HepG2 (cell line): ENCODE data around the gene SDCCAG8.

Experiments used
- CBFB ChIP-seq: sonication (generic); formaldehyde crosslinking; IDR thresholded peaks from 2 replicates; pipeline ENCODE4 v1.4.0; 2020; ENCODE audit warnings: missing genetic modification reagents
- GABPA ChIP-seq, 2 experiments: IDR thresholded peaks; 2 replicates each; pipeline ENCODE4 v1.6.1; 2011 to 2016; ENCODE audit warnings: low read depth in 2 of 2, low read length in 1 of 2, missing biosample characterization in 1 of 2, missing genetic modification characterization in 1 of 2
- GZF1 ChIP-seq: sonication (generic); formaldehyde crosslinking; IDR thresholded peaks from 2 replicates; pipeline ENCODE4 v1.5.1; 2020; ENCODE audit warnings: mild to moderate bottlenecking, missing genetic modification reagents
- MAFF ChIP-seq: IDR thresholded peaks from 2 replicates; pipeline ENCODE4 v1.6.1; 2011; ENCODE audit warnings: low read depth, low read length, improper control_type of control experiment
- RARG ChIP-seq: sonication (generic); formaldehyde crosslinking; IDR thresholded peaks from 2 replicates; pipeline ENCODE4 v1.4.0; 2020; ENCODE audit warnings: low read depth, mild to moderate bottlenecking, missing genetic modification reagents
- TF ChIP-seq, protein P1 (sequence below): sonication (generic); formaldehyde crosslinking; IDR thresholded peaks from 2 replicates; pipeline ENCODE4 v1.5.0; 2020; ENCODE audit warnings: mild to moderate bottlenecking, missing genetic modification reagents, moderate library complexity
- TF ChIP-seq, protein P2 (sequence below): IDR thresholded peaks from 2 replicates; pipeline ENCODE4 v1.6.1; 2016; ENCODE audit warnings: control low read depth

DNA sequence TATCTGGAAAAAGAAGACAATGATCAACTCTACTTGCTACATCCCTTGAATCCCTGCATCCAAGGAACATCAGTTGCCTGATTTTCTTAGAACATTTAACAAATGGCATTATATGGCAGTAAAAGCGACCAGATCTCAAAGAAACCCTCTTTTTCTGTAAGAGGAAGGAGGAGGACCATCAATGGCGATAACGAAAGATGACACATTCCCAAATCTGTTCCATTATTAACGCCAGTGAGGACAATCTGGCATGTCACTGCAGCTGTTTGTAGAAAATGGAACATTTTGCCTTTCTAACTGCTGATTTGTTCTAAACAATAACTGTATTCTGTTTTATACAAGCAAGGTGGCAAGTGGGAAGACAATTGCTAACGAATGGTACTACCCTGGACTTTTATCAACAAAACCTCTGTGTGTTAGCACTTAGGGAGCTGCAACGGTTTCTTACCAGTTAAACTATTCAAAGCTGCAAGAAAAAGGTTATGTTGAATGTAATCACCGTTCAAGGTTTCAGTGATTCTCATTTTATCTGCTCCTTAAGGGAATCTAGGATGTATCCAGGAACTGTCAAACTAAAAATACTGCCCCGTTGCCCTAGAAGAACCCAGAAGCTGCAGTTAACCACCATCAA is 251.9 kb downstream of the SDCCAG8 start:
- TF ChIP-seq MAFF (no peak), CBFB (CRISPR knock-in tag) (no peak), GZF1 (CRISPR knock-in tag) (no peak), RARG (CRISPR knock-in tag) (no peak), GABPA (IDR thresholded peaks at IDR 0.05; ENCODE audit: low read depth, low read length) (no peak), GABPA (CRISPR knock-in tag; IDR thresholded peaks at IDR 0.05; ENCODE audit: low read depth) (no peak)
- TF ChIP-seq, protein P1, sequence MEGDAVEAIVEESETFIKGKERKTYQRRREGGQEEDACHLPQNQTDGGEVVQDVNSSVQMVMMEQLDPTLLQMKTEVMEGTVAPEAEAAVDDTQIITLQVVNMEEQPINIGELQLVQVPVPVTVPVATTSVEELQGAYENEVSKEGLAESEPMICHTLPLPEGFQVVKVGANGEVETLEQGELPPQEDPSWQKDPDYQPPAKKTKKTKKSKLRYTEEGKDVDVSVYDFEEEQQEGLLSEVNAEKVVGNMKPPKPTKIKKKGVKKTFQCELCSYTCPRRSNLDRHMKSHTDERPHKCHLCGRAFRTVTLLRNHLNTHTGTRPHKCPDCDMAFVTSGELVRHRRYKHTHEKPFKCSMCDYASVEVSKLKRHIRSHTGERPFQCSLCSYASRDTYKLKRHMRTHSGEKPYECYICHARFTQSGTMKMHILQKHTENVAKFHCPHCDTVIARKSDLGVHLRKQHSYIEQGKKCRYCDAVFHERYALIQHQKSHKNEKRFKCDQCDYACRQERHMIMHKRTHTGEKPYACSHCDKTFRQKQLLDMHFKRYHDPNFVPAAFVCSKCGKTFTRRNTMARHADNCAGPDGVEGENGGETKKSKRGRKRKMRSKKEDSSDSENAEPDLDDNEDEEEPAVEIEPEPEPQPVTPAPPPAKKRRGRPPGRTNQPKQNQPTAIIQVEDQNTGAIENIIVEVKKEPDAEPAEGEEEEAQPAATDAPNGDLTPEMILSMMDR (CRISPR knock-in tag) = no peak
- TF ChIP-seq, protein P2, sequence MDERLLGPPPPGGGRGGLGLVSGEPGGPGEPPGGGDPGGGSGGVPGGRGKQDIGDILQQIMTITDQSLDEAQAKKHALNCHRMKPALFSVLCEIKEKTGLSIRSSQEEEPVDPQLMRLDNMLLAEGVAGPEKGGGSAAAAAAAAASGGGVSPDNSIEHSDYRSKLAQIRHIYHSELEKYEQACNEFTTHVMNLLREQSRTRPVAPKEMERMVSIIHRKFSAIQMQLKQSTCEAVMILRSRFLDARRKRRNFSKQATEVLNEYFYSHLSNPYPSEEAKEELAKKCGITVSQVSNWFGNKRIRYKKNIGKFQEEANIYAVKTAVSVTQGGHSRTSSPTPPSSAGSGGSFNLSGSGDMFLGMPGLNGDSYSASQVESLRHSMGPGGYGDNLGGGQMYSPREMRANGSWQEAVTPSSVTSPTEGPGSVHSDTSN (CRISPR knock-in tag) = no peak
